Measurements from ENCODE around the gene CER1.
A peak's percentile ranks its signal among the peaks of the same experiment; 100 is the strongest.
"Not testable (repeated sequence)": the region's sequence is repeated elsewhere in the genome, so short reads cannot be mapped to it uniquely, and the experiment has no call there.

CER1 gene

DNA sequence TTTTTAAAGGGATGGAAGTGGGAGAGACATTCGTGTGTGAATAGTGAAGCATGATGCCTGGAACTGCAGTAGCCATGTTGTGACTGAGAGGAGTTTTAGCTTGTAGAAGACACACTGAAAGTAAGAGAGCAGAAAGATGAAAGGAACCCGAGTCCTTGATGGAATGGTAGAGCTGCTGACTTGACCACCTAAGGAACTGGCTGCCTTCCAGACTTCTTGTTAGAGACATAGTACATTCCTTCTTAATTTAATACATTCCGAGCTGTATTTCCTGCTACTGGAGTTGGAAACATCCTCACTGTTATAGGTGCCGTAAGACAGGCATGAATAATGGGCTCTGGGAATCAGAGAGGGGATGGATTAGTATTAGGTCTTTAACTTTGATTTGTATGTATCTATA lies 7.4 kb downstream of the CER1 start:
- DNase-seq (ENCODE audit: low spot score): no peak

DNA sequence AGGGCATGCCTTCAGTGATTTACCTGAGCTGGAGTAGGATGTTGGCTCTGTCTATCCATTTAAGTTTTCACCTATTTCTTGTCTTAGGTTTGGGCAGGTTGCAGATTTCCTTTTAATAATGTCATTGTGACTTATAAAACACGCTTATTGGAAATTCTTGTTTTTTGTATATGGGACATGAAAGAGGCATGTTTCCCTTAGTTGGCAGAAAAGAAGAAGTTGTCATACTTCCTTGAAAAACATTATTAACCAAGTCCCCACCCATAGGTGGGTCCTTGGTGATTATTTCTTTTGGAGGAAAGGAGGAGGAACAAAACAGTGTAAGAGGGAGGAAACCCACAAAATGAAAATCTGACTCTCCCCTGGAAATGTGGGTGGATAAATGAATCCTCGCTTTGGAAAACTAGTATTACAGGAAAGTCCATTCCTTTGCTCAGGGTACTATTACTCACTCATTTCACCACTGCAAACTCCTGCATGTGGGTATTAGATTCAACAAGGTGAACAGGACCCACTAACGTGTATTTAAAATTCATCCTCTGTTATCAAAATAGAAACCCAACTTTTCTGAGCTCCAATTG lies 9.3 kb downstream of the CER1 start:
- DNase-seq (ENCODE audit: low spot score): no peak

DNA sequence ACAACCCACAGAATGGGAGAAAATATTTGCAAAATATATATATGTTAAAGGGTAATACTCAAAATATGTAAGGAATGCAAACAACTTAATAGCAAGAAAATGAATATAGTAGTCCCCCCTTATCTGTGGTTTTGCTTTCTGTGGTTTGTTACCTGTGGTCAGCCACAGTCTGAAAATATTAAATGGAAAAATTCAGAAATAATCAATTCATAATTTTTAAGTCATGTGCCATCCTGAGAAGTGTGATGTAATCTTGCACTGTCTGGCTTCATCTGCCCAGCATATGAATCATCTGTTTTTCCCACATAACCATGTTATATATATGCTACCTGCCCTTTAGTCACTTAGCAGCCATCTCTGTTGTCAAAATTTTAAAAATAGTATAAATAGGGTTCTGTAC lies 11.7 kb downstream of the CER1 start:
- no peak for DNase-seq (ENCODE audit: low spot score)

DNA sequence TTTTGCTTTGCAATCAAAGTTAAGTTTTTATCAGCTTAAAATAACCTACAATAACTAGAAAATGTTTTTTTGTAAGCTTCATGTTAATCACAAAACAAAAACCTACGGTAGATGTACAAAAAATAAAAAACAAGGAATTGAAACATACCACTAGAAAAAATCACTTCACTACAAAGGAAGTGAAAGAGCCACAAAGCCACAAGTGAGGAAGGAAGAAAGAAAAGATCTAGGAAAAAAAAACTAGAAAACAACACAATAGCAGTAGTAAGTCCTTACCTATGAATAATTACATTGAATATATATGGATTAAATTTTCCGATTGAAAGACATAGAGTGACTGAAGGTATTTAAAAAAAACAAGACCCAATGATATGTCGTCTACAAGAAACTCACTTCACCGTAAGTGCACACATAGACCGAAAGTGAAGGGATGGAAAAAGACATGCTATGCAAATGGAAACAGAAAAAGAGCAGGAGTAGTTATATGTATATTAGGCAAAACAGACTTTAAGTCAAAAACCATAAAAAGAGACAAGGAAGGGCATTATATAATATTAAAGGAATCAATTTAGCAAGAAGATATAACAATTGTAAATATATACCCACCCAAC lies 15.9 kb downstream of the CER1 start:
- no peak for DNase-seq (ENCODE audit: low spot score)

DNA sequence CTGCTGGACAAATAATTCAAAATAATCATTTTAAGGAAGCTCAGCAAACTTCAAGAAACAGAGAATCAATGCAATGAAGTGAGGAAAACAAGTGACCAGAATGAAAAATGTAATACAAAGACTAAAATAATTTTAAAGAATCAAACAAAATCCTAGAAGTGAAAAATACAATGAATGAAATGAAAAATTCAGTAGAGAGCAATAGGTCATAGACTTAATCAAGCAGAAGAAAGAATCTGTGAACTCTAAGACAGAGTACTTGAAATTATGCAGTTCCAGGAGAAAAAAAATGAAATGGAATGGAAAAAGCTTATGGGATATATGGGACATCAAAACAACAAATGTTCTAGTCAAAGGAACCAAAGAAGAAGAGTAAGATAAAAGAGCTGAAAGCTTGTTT lies 17.5 kb downstream of the CER1 start:
- DNase-seq (ENCODE audit: low spot score): no peak

DNA sequence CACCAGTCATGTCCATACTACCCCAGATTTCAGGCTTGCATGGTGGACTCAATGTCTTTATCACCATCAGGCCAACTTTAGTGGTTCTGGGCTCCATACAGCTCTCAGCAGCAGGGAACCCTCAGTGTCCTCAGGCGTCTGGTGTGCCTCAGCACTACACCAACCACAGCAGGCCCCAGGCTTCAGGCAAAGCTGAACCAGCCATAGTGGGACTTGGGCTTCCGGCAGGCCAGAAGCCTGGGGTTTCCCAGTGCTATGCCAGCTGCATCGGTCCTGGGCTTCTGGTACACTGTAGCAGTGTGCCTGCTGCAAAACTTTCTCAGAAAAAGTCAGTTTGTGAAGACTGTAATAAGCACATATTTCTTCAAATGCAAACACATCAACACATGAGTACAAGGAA lies 18.3 kb downstream of the CER1 start:
- no peak for DNase-seq (ENCODE audit: low spot score)

DNA sequence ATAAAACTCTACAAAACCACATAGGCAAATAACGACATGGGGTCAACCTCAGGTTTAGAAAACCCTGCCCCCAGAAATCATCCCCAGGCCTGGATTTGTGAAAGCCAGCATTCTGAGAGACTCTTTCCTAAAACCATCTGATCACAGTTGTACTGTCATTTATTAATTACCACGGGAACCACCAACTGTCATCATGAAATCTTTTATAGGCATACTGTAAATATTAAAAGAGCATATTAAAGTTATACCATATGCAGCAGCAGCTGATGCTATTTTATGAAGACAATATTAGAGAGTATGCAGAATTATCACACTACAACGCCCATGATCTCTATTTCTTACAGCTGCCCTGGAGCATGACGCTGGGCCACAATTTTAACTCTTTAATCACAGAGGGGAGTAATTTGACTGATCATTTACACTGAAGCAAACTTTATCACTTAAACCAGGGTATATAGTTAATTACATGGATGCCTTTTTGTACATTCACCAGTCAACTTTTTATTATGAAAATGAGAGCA lies 20.3 kb downstream of the CER1 start:
- no peak for DNase-seq (ENCODE audit: low spot score)

DNA sequence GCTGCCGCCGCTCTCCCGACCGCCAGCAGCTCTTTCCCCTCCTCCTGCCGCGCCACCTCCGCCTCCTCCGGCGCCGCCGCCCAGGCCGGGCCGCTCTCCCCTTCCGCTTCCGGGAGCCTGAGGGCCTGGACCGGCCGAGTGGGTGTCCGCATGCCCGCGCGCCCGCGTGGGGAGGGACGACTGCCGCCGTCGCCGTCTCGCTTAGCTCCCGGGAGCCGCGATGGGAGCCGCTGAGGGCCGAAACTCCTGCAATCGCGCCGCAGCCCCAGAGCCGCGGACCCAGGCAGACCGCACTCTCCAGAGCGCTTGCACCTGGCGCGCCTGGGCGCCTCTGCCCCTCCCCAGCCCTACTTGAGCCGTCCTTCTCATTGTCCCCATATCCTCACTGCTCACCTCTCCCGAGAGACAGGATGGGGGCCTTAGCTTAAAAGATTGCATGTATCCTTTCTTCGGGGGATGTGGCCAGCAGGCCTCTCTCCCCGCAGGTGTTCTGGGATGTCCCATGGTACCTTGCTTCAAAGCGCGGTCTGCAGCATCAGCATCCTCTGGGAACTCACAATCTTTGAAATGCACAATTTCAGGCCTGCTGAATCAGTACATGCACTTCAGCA lies 29.2 kb downstream of the CER1 start, which contains the start of gene ZDHHC21:
TSS of gene ZDHHC21 (minus strand) at position 182 of the 611 bp plus-strand sequence. CDS start 19,092 bp downstream, outside the sequence.
- peak; percentile 74 for DNase-seq (ENCODE audit: low spot score)

DNA sequence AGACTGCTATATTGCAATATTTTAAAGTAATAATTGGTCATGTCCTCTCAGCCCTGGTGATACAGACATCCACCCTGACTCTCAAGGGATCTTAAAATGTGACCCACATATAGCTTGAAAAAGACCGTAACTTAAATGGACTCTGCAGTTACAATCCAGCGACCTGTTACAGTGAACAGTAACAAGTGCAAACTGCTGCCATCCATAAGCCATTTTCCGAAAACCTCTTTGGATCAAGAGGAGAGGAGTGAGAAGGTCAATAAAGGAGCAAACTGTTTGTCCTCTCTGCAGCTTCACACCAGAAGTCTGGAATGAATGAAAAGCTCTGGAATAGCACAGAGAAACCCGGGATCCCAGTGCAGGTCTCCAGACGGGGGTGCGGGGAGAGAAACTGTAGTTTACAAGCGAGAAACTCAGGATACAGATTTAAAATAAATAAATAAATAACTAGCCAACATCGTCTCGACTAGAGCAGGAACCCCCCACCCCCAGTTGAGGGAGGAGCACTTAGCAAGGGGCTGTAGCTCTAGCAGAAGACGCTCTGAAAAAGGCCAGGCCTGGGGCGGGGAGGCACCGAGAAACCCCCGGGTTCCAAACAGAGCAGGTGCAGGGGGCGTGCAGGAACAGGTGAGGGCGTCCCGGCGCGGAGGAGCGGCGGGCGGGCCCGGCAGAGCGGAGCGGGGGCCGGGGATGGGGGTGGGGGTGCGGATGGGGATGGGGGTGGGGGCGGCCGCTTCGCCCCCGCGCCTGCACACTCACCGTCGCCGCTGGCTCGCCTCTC lies 29.9 kb downstream of the CER1 start:
- peak; percentile 53 for DNase-seq (ENCODE audit: low spot score)

DNA sequence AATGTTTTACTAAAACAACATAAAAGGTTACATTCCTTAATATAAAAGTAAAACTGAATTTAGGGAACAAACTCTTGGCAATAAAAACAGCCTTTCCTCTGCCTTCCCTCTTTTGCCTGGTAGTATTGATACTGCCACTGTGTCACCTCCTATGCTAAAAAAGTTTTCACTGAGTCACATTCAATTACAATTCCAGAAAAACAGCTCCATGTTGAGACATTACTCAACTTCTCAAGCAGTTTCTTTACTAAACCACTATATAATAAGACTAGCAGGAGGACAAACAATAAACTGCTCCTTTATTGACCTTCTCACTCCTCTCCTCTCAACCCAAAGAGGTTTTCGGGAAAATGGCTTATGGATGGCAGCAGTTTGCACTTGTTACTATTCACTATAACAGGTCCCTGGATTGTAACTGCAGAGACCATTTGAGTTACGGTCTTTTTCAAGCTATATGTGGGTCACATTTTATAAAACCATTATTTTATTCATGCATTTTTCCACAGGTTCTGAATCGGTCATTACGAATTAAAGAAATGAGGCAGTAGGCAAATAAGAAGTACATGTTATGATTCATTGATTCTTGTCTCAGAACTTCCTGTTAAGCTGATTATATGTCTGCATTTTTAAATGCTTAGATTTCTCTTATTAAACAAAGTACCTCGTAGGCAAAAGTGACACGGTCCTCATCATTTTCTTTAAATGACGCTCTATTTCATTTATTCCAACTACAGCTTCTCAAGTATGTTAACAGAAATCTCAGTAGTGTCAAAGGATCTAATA lies 31.4 kb downstream of the CER1 start:
- no peak for DNase-seq (ENCODE audit: low spot score)

DNA sequence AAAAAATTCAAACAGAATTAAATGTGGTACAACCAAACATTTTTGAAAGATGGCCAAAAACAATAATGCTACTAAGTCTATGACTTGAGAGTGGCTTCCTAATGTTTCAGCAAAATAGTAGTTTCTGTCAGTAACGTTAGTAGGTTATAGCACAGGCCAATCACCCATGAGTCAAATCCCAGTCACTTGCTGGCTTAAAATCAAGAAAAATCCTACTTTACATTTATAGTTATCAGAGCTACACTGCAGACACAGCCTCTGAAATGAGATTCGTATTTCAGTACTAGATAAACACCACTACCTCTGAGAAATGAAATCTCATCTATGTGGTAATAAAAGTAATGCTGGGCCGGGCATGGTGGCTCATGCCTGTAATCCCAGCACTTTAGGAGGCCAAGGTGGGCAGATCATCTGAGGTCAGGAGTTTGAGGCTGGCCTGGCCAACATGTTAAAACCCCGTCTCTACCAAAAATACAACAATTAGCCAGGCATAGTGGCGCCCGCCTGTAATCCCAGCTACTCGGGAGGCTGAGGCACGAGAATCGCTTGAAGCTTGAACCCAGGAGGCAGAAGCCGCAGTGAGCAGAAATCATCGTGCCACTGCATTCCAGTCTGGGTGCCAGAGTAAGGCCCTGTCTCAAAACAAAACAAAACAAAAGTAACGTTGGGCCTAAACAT lies 35.4 kb downstream of the CER1 start:
- no peak for DNase-seq (ENCODE audit: low spot score)

DNA sequence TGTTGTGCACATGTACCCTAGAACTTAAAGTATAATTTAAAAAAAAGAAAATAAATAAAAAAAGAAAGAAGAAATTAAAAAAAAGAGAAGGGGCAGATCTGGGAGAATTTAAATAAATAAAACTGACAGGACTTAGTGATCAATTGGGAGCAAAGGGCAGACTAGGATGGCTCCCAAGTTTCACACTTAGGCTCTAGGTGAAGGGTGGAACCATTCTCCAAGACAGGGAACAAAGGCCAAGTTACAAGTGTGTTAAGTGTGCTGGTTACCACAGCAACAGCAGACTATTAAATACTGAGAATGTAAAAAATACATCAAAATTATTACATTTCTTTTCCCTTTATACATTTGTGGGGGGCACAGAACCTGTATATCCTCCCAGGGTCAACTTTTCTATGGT lies 36.4 kb downstream of the CER1 start:
- no peak for DNase-seq (ENCODE audit: low spot score)

DNA sequence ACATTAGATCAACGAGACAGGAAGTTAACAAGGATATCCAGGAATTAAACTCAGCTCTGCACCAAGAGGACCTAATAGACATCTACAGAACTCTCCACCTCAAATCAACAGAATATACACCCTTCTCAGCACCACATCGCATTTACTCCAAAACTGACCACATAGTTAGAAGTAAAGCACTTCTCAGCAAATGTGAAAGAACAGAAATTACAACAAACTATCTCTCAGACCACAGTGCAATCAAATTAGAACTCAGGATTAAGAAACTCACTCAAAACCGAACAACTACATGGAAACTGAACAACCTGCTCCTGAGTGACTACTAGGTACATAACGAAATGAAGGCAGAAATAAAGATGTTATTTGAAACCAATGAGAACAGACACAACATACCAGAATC lies 39.9 kb downstream of the CER1 start:
- DNase-seq (ENCODE audit: low spot score): not testable (repeated sequence)

DNA sequence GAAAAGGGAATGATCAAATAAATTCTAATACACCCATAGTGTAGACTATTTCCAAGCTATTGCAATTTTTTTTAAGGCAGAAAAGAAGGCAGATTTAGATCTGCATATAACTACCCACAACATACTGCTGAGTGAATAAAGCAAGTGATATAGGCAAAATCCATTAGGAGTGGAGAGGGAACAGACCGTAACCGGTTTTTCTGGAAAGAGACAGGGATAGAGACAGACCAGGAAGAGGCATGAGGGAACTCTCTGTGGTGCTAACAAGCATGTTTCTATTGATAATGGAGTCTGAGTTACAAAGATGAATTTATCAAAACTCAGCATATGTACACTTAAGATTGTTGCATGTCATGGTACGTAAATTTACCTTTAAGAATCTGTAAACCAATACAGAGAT lies 43.8 kb downstream of the CER1 start:
- no peak for DNase-seq (ENCODE audit: low spot score)

DNA sequence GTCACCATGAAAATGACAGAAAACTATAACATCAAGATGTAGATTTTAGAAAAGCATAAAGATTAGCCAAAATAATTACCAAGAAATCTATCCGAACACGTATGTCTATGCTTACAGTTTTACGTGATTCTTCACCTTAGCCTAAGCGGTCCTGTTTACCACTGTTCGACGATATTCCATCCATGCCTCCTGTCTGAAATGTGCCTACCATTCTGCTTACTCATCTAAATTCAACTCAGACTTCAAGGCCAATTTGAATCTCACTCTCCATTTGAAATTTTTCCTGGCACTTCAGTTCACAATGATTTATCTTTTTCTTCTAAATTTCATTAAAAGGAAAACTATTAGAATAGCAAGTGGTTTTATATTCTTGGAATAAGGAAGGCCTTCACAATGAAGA lies 44.7 kb downstream of the CER1 start:
- no peak for DNase-seq (ENCODE audit: low spot score)

DNA sequence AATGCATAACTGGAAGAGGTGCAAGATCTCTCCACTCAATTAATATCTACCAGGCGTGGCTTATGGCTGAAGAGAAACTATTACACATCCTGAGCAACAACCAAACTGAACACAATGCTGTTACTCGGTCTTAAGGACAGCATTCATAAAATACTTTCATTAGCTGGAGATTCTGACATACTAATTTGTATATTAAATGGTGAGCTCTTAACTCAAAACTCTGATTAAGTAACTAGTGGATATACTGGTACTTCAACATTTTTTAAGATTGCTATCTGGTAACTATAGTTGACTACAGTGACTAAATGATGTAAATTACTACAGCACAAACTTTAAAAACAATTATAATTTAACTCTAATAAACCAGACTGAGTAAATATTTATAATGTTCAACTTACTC lies 45.1 kb downstream of the CER1 start:
- DNase-seq (ENCODE audit: low spot score): no peak

DNA sequence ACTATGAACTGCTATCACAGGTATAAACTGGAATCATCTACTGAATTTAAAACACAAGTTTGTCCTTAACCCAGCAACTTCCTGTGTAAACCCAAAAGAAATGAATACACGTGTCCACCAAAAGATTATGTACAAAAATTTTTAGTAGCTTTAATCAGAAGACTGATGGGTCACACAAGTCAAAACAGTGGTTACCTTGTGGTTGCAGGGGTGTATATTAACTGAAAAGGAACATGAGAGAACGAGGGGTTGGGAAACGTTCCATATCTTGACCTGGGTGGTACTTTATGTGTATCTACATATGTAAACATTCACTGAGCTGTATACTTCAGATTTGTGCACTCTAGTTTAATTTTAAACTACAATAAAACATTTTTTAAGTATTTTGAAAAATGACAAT lies 47.9 kb downstream of the CER1 start:
- DNase-seq (ENCODE audit: low spot score): no peak

DNA sequence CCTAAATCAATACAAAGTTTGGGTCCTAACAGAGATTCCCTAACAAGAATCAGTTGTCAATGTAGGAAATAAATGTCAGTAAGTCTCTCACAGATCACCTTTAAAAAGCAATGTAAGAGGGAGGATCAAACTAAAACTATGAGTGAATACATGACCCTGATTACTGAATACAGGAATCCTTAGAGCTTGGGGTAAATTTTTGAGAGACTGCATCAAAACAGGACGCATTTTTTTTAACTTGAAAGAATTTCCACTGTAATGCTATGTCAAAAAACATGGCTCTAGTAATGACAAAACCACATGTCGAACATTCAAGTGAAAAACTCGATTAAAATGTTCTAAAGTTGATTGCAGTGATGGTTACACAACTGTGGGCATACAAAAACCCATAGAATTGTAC lies 51.2 kb downstream of the CER1 start:
- DNase-seq (ENCODE audit: low spot score): no peak

DNA sequence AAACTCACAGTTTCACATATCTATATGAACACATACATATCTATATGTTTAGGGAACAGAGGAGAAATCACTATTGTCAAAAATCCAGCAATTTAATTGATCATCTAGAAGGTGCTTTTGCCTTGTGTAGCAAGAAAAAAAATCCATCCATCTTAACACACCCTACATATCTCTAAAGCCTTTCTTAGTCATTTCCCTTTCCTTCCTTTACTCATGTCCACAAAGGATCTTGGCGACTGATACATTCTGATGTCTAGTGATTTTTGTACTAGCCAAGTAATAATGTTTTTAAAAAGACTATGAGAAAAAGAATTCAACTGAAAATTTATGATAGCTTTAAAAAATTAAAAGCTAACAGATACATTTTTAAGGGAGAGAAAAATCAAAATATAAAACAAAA lies 51.8 kb downstream of the CER1 start:
- no peak for DNase-seq (ENCODE audit: low spot score)
